Effector memory CD8-positive, alpha-beta T cell (primary cell): ENCODE measurements around the gene GRID1.

Experiments
- ATAC-seq: fragments of 150-1000 bp; cut with Tn5 transposase; replicated peaks from 2 replicates; pipeline ENCODE4 v1.10.0; 2021; ENCODE audit warnings: mild to moderate bottlenecking, moderate library complexity
- DNase-seq, 3 experiments: peaks; one replicate each; pipeline ENCODE4 v3.0.0; 2021
- H3K27ac Mint-ChIP-seq, 2 donors: one replicate each; pipeline ENCODE4 v1.8.0; 2022; ENCODE audit warnings: mild to moderate bottlenecking in 2 of 2, mixed read lengths in 2 of 2, moderate library complexity in 2 of 2
- H3K27me3 Mint-ChIP-seq, 2 donors: one replicate each; pipeline ENCODE4 v1.8.0; 2022; ENCODE audit warnings: mixed read lengths in 2 of 2
- H3K36me3 Mint-ChIP-seq: one replicate; pipeline ENCODE4 v1.8.0; 2022; ENCODE audit warnings: mild to moderate bottlenecking, moderate library complexity, mixed read lengths; ENCODE audit not compliant: insufficient read depth
- H3K4me1 Mint-ChIP-seq, 2 donors: one replicate each; pipeline ENCODE4 v1.8.0; 2022; ENCODE audit warnings: low read depth in 2 of 2, mixed read lengths in 2 of 2
- H3K4me3 Mint-ChIP-seq, 2 donors: one replicate each; pipeline ENCODE4 v1.8.0; 2022; ENCODE audit warnings: mild to moderate bottlenecking in 2 of 2, mixed read lengths in 2 of 2, moderate library complexity in 2 of 2
- H3K9me3 Mint-ChIP-seq, 2 donors: one replicate each; pipeline ENCODE4 v1.8.0; 2022; ENCODE audit warnings: mixed read lengths in 2 of 2

GRID1 gene

GRCh38 chr10:85598646-85599045 lies 767.9 kb downstream of the GRID1 start:
- Mint-ChIP-seq H3K9me3 (no peaks in the 10 kb centered on the region), H3K36me3 (no peaks in the 10 kb centered on the region), H3K27me3 (no peaks in the 10 kb centered on the region), H3K27ac (no peak overlapping the region), H3K4me3 (no peak overlapping the region), H3K4me1 (peaks cover 20 to 21% of the 10 kb centered on the region in 2 donors)
- no peak for DNase-seq
- no peak for ATAC-seq

GRCh38 chr10:85597006-85597405 lies 769.6 kb downstream of the GRID1 start:
- Mint-ChIP-seq H3K27me3 (no peaks in the 10 kb centered on the region), H3K9me3 (no peaks in the 10 kb centered on the region), H3K4me1 (peaks cover 9 to 10% of the 10 kb centered on the region in 2 donors), H3K27ac (no peak overlapping the region), H3K4me3 (no peak overlapping the region), H3K36me3 (no peaks in the 10 kb centered on the region)
- ATAC-seq (no peak), DNase-seq (no peak)

DNA sequence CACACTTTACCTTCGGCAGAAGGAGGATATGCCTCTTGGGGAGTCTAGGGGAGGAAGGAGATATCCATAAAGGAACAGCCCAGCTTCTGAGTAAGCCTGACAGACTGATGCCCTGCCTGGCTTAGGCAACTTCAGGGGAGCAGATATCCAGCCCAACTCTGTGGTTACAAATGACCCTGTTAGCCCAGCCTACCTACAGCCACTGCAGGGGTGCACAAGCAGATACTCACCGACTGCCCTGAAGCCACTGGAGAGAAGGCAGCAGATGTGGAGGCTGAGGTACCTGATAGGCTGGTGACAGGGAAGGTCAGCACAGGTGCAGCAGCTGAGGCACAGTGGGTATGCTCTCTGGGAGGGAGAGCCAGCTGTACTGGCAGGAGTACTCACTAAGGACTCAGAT lies 770.2 kb downstream of the GRID1 start:
- peaks cover 9 to 10% of the 10 kb centered on the region in 2 donors for H3K4me1 Mint-ChIP-seq
- no peak for ATAC-seq
- no peaks in the 10 kb centered on the region for H3K9me3 Mint-ChIP-seq
- no peak overlapping the region for H3K27ac Mint-ChIP-seq
- DNase-seq, result no peak
- H3K36me3 Mint-ChIP-seq, result no peaks in the 10 kb centered on the region
- no peaks in the 10 kb centered on the region for H3K27me3 Mint-ChIP-seq
- no peak overlapping the region for H3K4me3 Mint-ChIP-seq

- H3K4me3 Mint-ChIP-seq, result peak overlapping the region; percentile 32 to 40
- ATAC-seq (peak; percentile 59), DNase-seq (no peak)
- H3K27me3 Mint-ChIP-seq, result no peaks in the 10 kb centered on the region
- H3K27ac Mint-ChIP-seq, result peak overlapping the region in 1 of 2 donors; percentile 49
- H3K4me1 Mint-ChIP-seq, result peaks cover 9 to 10% of the 10 kb centered on the region in 2 donors
- H3K9me3 Mint-ChIP-seq, result no peaks in the 10 kb centered on the region
- H3K36me3 Mint-ChIP-seq, result no peaks in the 10 kb centered on the region
Observed at GRCh38 chr10:85594239-85594638, 772.4 kb downstream of the GRID1 start.

GRCh38 chr10:85593226-85593772 lies 773.3 kb downstream of the GRID1 start:
- Mint-ChIP-seq H3K9me3 (no peaks in the 10 kb centered on the region), H3K27me3 (no peaks in the 10 kb centered on the region), H3K4me1 (peaks cover 9 to 10% of the 10 kb centered on the region in 2 donors), H3K27ac (no peak overlapping the region), H3K36me3 (no peaks in the 10 kb centered on the region), H3K4me3 (no peak overlapping the region)
- ATAC-seq (no peak), DNase-seq (no peak)

DNA sequence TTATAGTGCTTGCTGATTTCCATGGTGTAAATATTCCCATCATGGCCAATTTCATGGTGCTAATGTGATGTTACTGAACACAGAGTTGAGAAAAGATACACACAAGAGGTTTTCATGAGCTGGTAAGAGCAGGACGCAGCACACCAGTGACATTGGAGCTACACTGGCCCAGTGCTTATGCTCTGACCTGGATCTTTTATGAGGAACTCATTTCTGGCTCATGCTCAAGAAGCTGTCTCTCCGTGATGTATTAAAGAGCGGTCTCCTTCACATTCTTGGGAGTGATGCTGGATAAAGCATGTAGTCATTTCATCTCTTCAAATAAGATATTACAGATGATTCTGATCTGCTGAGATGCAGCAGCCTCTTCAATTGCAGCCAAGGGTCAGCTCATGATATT lies 785.2 kb downstream of the GRID1 start:
- Mint-ChIP-seq H3K9me3 (peaks cover 0 to 6% of the 10 kb centered on the region in 2 donors), H3K27ac (no peak overlapping the region), H3K27me3 (peaks cover 6 to 10% of the 10 kb centered on the region in 2 donors), H3K4me1 (peaks cover 0 to 2% of the 10 kb centered on the region in 2 donors), H3K36me3 (no peaks in the 10 kb centered on the region), H3K4me3 (no peak overlapping the region)
- ATAC-seq (no peak), DNase-seq (no peak)

GRCh38 chr10:85580585-85580984 lies 786.0 kb downstream of the GRID1 start:
- Mint-ChIP-seq H3K27me3 (peaks cover 10 to 12% of the 10 kb centered on the region in 2 donors), H3K4me1 (peaks cover 0 to 2% of the 10 kb centered on the region in 2 donors), H3K36me3 (no peaks in the 10 kb centered on the region)

DNA sequence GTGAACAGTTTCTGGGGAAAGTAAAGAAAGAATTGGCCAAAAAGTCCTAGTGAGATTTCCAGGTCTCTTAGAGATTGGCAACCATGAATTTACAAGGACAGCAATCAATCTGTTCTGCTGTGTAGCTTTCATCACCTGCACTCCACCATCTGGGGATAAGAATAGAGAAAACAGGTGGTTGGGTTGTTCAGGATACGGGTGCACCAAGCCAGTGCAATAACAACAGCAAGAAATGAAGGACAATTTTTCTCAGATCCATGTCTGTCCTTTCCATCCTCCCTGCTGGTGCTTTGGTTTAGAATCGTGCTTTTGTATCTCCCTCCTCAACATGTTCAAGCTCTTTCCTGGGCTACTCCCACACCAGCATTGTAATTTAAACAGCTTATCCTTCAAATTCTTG lies 787.7 kb downstream of the GRID1 start:
- H3K4me3 Mint-ChIP-seq, result no peak overlapping the region
- peaks cover 0 to 2% of the 10 kb centered on the region in 2 donors for H3K4me1 Mint-ChIP-seq
- no peak overlapping the region for H3K27ac Mint-ChIP-seq
- peaks cover 0 to 6% of the 10 kb centered on the region in 2 donors for H3K9me3 Mint-ChIP-seq
- ATAC-seq (no peak), DNase-seq (no peak)
- H3K36me3 Mint-ChIP-seq, result no peaks in the 10 kb centered on the region
- peaks cover 10 to 14% of the 10 kb centered on the region in 2 donors for H3K27me3 Mint-ChIP-seq

More at GRCh38 chr10:85580585-85580984, 786.0 kb downstream of the GRID1 start:
- Mint-ChIP-seq H3K9me3 (peaks cover 0 to 6% of the 10 kb centered on the region in 2 donors), H3K4me3 (no peak overlapping the region), H3K27ac (no peak overlapping the region)
- ATAC-seq (no peak), DNase-seq (no peak)

DNA sequence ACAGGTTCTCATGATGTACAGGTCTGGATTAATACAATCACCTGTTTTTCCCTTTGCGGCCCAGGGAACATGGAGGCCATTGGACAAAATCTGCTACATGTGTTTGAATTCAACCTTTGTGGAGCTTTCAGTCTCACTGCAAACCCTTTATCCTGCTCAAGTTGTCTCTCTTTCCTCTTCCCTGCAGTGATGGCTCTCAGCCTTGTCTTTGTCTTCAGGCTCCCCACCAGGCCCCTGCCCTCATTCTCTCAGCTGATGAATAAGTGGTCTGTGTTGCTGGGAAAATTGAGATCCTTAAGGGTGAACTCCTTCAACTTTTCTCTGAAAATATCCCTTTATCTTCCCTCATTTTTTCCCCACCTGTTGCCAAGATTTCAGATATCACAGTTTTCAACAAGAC lies 791.2 kb downstream of the GRID1 start:
- H3K4me3 Mint-ChIP-seq, result no peak overlapping the region
- H3K4me1 Mint-ChIP-seq, result peaks cover 0 to under 1% of the 10 kb centered on the region in 2 donors
- H3K27me3 Mint-ChIP-seq, result peaks cover 10 to 14% of the 10 kb centered on the region in 2 donors
- peaks cover 2 to 6% of the 10 kb centered on the region in 2 donors for H3K9me3 Mint-ChIP-seq
- DNase-seq (no peak), ATAC-seq (no peak)
- no peaks in the 10 kb centered on the region for H3K36me3 Mint-ChIP-seq
- no peak overlapping the region for H3K27ac Mint-ChIP-seq

DNA sequence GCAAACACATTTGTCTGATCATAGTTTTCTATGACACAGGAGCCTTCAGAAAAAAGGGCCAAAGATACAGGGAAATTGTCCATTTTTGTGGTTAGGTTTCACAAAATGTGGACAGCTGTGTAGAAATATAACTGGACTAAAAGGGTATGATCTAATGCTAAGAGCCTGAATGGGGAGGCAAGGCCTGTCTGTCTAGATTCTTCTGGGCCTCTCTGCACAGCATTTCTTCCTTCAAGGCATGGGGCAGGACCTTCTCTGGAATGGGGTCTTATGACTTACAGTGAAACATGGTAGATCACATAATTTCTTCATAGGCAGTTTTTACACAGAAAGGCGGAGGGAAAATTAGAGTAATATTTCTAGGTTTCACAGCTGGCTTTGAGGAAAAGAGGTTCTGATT lies 795.7 kb downstream of the GRID1 start:
- Mint-ChIP-seq H3K36me3 (peaks cover 2% of the 10 kb centered on the region), H3K9me3 (peaks cover 0 to 2% of the 10 kb centered on the region in 2 donors)
- no peak for DNase-seq

GRCh38 chr10:85565381-85565780 lies 801.2 kb downstream of the GRID1 start:
- H3K9me3 Mint-ChIP-seq, result no peaks in the 10 kb centered on the region
- no peak for ATAC-seq

More for the DNA sequence above, 795.7 kb downstream of the GRID1 start:
- Mint-ChIP-seq H3K27me3 (peaks cover 0 to 5% of the 10 kb centered on the region in 2 donors), H3K4me3 (no peak overlapping the region), H3K27ac (no peak overlapping the region), H3K4me1 (no peaks in the 10 kb centered on the region)
- ATAC-seq, result no peak

DNA sequence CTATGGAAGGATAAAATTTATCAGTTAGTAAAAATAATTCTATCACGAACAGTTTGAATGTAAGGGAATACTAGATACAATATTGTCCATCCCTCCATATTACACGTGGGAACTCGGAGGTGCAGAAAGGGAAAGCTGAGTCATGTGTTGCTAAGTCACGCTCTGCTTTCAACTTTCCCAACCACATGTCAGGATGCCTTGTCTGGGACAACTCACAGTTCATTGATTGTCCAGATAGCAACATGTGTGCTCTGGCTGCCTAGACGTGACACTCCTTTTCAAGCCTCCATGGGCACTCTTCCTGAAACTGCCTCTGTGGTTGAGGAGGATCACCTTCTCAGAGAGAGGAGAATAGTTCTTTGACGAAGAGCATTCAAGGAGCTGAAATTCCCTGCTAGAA lies 808.1 kb downstream of the GRID1 start:
- Mint-ChIP-seq H3K9me3 (no peaks in the 10 kb centered on the region), H3K4me3 (no peak overlapping the region), H3K36me3 (no peaks in the 10 kb centered on the region), H3K4me1 (no peaks in the 10 kb centered on the region), H3K27me3 (no peaks in the 10 kb centered on the region), H3K27ac (no peak overlapping the region)
- no peak for DNase-seq
- no peak for ATAC-seq

More at GRCh38 chr10:85565381-85565780, 801.2 kb downstream of the GRID1 start:
- no peak for DNase-seq
- Mint-ChIP-seq H3K4me1 (no peaks in the 10 kb centered on the region), H3K4me3 (no peak overlapping the region), H3K27ac (no peak overlapping the region), H3K36me3 (peaks cover 2% of the 10 kb centered on the region), H3K27me3 (no peaks in the 10 kb centered on the region)

- Mint-ChIP-seq H3K4me1 (no peaks in the 10 kb centered on the region), H3K9me3 (no peaks in the 10 kb centered on the region), H3K4me3 (no peak overlapping the region), H3K27me3 (no peaks in the 10 kb centered on the region), H3K36me3 (no peaks in the 10 kb centered on the region), H3K27ac (no peak overlapping the region)
- ATAC-seq, result no peak
- DNase-seq, result no peak
Observed at GRCh38 chr10:85557706-85558105, 808.9 kb downstream of the GRID1 start.

DNA sequence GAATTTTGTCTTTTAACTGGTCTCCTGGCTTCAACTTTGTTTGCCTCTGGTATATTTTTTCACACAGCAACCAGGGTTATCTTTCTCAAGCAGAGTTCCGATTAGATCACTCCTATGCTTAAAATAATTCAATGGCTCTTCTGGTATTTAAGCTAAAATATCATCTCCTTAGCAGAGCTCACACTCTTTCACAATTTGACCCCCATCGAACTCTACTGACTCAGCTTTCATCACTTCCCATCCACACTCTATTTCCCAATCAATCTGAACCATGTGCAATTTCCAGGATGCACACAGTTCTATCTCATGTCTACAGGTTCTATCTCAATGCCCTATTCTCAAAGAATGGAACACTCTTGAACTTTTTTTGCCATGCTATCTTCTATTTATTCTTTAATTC lies 809.5 kb downstream of the GRID1 start:
- H3K9me3 Mint-ChIP-seq, result no peaks in the 10 kb centered on the region
- no peak overlapping the region for H3K4me3 Mint-ChIP-seq
- H3K4me1 Mint-ChIP-seq, result no peaks in the 10 kb centered on the region
- ATAC-seq (no peak), DNase-seq (no peak)
- no peaks in the 10 kb centered on the region for H3K27me3 Mint-ChIP-seq
- H3K36me3 Mint-ChIP-seq, result no peaks in the 10 kb centered on the region
- no peak overlapping the region for H3K27ac Mint-ChIP-seq
